ENCODE measurements around the gene GPX2.

GPX2 gene

GRCh38 chr14:64938972-64939816 lies 3.4 kb downstream of the GPX2 start:
- no peak for DNase-seq (ENCODE audit: low read depth)

- no peak for DNase-seq (ENCODE audit: low read depth)
These were observed 4.7 kb downstream of the GPX2 start for GRCh38 chr14:64937821-64938193.

- DNase-seq (ENCODE audit: low read depth), result no peak
These were observed 5.2 kb downstream of the GPX2 start for GRCh38 chr14:64937171-64937820.

- no peak for DNase-seq (ENCODE audit: low read depth)
These were observed 7.0 kb downstream of the GPX2 start for GRCh38 chr14:64935508-64935907.

- DNase-seq (ENCODE audit: low read depth), result no peak
These were observed 8.1 kb downstream of the GPX2 start for GRCh38 chr14:64934338-64934929.

- no peak for DNase-seq (ENCODE audit: low read depth)
These were observed 10.3 kb downstream of the GPX2 start for GRCh38 chr14:64932231-64932630.

- no peak for DNase-seq (ENCODE audit: low read depth)
These were observed 11.4 kb downstream of the GPX2 start for GRCh38 chr14:64931123-64931522.

GRCh38 chr14:64930085-64930843 lies 12.3 kb downstream of the GPX2 start:
- DNase-seq (ENCODE audit: low read depth), result no peak

- DNase-seq (ENCODE audit: low read depth), result no peak
These were observed 13.6 kb downstream of the GPX2 start for GRCh38 chr14:64929014-64929359.

GRCh38 chr14:64928239-64929013 lies 14.1 kb downstream of the GPX2 start:
- no peak for DNase-seq (ENCODE audit: low read depth)

GRCh38 chr14:64927031-64927430 lies 15.5 kb downstream of the GPX2 start:
- DNase-seq (ENCODE audit: low read depth), result no peak

- DNase-seq (ENCODE audit: low read depth), result no peak
These were observed 16.0 kb downstream of the GPX2 start for GRCh38 chr14:64926398-64926995.

GRCh38 chr14:64923015-64923414 lies 19.5 kb downstream of the GPX2 start:
- no peak for DNase-seq (ENCODE audit: low read depth)

GRCh38 chr14:64920465-64920864 lies 22.1 kb downstream of the GPX2 start:
- no peak for DNase-seq (ENCODE audit: low read depth)

- no peak for DNase-seq (ENCODE audit: low read depth)
These were observed 22.9 kb downstream of the GPX2 start for GRCh38 chr14:64919618-64920017.

GRCh38 chr14:64919215-64919614 lies 23.3 kb downstream of the GPX2 start:
- DNase-seq (ENCODE audit: low read depth), result no peak

- DNase-seq (ENCODE audit: low read depth), result no peak
These were observed 24.3 kb downstream of the GPX2 start for GRCh38 chr14:64918216-64918615.

GRCh38 chr14:64915797-64916196 lies 26.7 kb downstream of the GPX2 start:
- no peak for DNase-seq (ENCODE audit: low read depth)

GRCh38 chr14:64915029-64915424 lies 27.5 kb downstream of the GPX2 start:
- DNase-seq (ENCODE audit: low read depth), result no peak

- DNase-seq (ENCODE audit: low read depth), result peak; percentile 96
These were observed 28.1 kb downstream of the GPX2 start, which contains the start of gene CHURC1 for GRCh38 chr14:64914237-64915028. Gene CHURC1, plus strand, starts transcription at chr14:64914455. Its CDS starts 41 bp downstream, at chr14:64914496.

Measured in GM04504 (cell line).